CD4-positive, alpha-beta T cell (primary cell): ENCODE data around the gene RNF150. TPM values are rescaled to one million over a fixed set of nuclear protein-coding genes. Genes with fewer than 3 reads are reported as not detected.

Source experiments
- ATAC-seq: fragments of 200-7000 bp; cut with Tn5 transposase; one replicate; pipeline ENCODE4 v1.10.0; 2022; ENCODE audit warnings: mild to moderate bottlenecking; ENCODE audit not compliant: poor library complexity
- CTCF ChIA-PET: fragments of 350-600 bp; sonication (Branson Sonifier 250); formaldehyde crosslinking; loops from one replicate; lab custom pipeline; 2021; ENCODE audit warnings: antibody characterized with exemption, inconsistent platforms; lab: Charles Lee
- POLR2A ChIA-PET: fragments of 350-600 bp; sonication (Branson Sonifier 250); formaldehyde crosslinking; loops from one replicate; lab custom pipeline; 2021; ENCODE audit warnings: antibody characterized with exemption, inconsistent platforms; lab: Charles Lee
- DNase-seq, 14 experiments: peaks; one replicate each; pipeline ENCODE4 v3.0.0-alpha.2; 2013 to 2020; ENCODE audit warnings: mixed read lengths in 2 of 14
- H3K27ac ChIP-seq, 2 donors: one replicate each; pipeline versions ENCODE4 v1.5.1 to v1.7.0; 2013; ENCODE audit warnings: low read length in 2 of 2, low read depth in 1 of 2, mild to moderate bottlenecking in 1 of 2
- H3K27me3 ChIP-seq, 2 experiments: 1 replicate in 1 of 2; 2 replicates in 1 of 2; pipeline versions ENCODE4 v1.6.1 to v1.7.0; 2013; ENCODE audit warnings: low read length in 2 of 2, control low read depth in 1 of 2, mild to moderate bottlenecking in 1 of 2, moderate library complexity in 1 of 2; ENCODE audit not compliant: insufficient read depth in 2 of 2, control insufficient read depth in 1 of 2
- H3K36me3 ChIP-seq: one replicate; pipeline ENCODE4 v1.6.1; 2013; ENCODE audit warnings: low read length, control low read depth; ENCODE audit not compliant: insufficient read depth
- H3K4me1 ChIP-seq: one replicate; pipeline ENCODE4 v1.6.1; 2013; ENCODE audit warnings: low read length, control low read depth; ENCODE audit not compliant: insufficient read depth
- H3K4me3 ChIP-seq: one replicate; pipeline ENCODE4 v1.5.1; 2013; ENCODE audit warnings: mild to moderate bottlenecking, low read length, moderate library complexity
- H3K9me3 ChIP-seq, 2 experiments: 1 replicate in 1 of 2; 2 replicates in 1 of 2; pipeline versions ENCODE4 v1.6.1 to v1.7.0; 2013; ENCODE audit warnings: low read length in 2 of 2, mild to moderate bottlenecking in 2 of 2, control low read depth in 1 of 2, moderate library complexity in 1 of 2; ENCODE audit not compliant: control insufficient read depth in 1 of 2, insufficient read depth in 1 of 2
- H3K27ac Mint-ChIP-seq: one replicate; pipeline ENCODE4 v1.8.0; 2020; ENCODE audit warnings: mixed read lengths
- H3K27me3 Mint-ChIP-seq: one replicate; pipeline ENCODE4 v1.8.0; 2021; ENCODE audit warnings: mixed read lengths
- H3K36me3 Mint-ChIP-seq: one replicate; pipeline ENCODE4 v1.8.0; 2021; ENCODE audit warnings: low read depth, mixed read lengths
- H3K4me1 Mint-ChIP-seq: one replicate; pipeline ENCODE4 v1.8.0; 2021; ENCODE audit warnings: low read depth, mixed read lengths
- H3K4me3 Mint-ChIP-seq: one replicate; pipeline ENCODE4 v1.8.0; 2020; ENCODE audit warnings: mild to moderate bottlenecking, mixed read lengths
- H3K9me3 Mint-ChIP-seq: one replicate; pipeline ENCODE4 v1.8.0; 2020; ENCODE audit warnings: mixed read lengths
- intact Hi-C, 2 experiments: fragments of 100-400 bp; cut with DNase I in 1 of 2; cut with micrococcal nuclease in 1 of 2; formaldehyde crosslinking; loops; one replicate each; pipeline versions ENCODE4 v1.15.1 to v1.9.0; 2023 to 2025; cut with DNase I, micrococcal nuclease
- total RNA-seq, 174 experiments: library from RNA in 2 of 174; stranded (reverse) in 2 of 174; gene quantifications; one replicate each; pipeline ENCODE4 v1.2.3 and lab custom pipeline; 2021 to 2026
- TF ChIP-seq, protein P1 (sequence below): fragments of 200-600 bp; IDR thresholded peaks from one replicate; pipeline ENCODE4 v1.8.0; 2022; ENCODE audit warnings: antibody characterized with exemption, mild to moderate bottlenecking

The RNF150 gene
- total RNA-seq, 2 experiments from 2014 or later = not detected

DNA sequence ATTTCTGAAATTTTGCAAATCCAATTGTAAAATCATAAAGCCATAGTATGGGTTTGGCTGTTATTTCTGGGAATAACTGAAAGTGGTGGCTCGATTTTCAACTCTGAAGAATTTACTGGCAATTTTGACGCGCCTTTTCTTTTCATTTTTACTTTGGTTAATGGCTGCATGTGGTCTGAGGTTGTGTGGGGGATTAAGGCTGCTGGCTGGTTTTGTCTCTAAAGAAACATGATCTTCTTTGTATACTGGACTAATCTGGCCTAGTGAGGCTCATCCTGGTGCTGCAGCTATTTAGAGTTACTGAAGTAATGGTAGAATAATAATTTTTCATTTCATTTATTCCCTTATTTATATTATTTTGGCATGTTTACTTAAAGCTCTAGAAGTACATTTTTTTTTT, 164.0 kb downstream of the RNF150 start:
- Mint-ChIP-seq H3K4me1 (no peaks in the 10 kb centered on the region), H3K36me3 (no peaks in the 10 kb centered on the region), H3K9me3 (no peaks in the 10 kb centered on the region), H3K27me3 (peaks cover 10% of the 10 kb centered on the region), H3K4me3 (no peak overlapping the region), H3K27ac (no peak overlapping the region)
- CTCF ChIA-PET = no interaction called here
- TF ChIP-seq, protein P1, sequence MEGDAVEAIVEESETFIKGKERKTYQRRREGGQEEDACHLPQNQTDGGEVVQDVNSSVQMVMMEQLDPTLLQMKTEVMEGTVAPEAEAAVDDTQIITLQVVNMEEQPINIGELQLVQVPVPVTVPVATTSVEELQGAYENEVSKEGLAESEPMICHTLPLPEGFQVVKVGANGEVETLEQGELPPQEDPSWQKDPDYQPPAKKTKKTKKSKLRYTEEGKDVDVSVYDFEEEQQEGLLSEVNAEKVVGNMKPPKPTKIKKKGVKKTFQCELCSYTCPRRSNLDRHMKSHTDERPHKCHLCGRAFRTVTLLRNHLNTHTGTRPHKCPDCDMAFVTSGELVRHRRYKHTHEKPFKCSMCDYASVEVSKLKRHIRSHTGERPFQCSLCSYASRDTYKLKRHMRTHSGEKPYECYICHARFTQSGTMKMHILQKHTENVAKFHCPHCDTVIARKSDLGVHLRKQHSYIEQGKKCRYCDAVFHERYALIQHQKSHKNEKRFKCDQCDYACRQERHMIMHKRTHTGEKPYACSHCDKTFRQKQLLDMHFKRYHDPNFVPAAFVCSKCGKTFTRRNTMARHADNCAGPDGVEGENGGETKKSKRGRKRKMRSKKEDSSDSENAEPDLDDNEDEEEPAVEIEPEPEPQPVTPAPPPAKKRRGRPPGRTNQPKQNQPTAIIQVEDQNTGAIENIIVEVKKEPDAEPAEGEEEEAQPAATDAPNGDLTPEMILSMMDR = no peak
- DNase-seq (no peak), ATAC-seq (no peak)
- H3K36me3 ChIP-seq = no peaks in the 10 kb centered on the region
- intact Hi-C loops = no loop called here
- no peaks in the 10 kb centered on the region for H3K4me1 ChIP-seq
- no peaks in the 10 kb centered on the region for H3K9me3 ChIP-seq
- H3K4me3 ChIP-seq = no peak overlapping the region
- H3K27me3 ChIP-seq = no peaks in the 10 kb centered on the region
- no peak overlapping the region for H3K27ac ChIP-seq
- POLR2A ChIA-PET = interaction anchor here (0.7 kb wide), 1 partner anchor 23 kb away, joined by 3 read pairs; no protein-coding TSS in a partner anchor

DNA sequence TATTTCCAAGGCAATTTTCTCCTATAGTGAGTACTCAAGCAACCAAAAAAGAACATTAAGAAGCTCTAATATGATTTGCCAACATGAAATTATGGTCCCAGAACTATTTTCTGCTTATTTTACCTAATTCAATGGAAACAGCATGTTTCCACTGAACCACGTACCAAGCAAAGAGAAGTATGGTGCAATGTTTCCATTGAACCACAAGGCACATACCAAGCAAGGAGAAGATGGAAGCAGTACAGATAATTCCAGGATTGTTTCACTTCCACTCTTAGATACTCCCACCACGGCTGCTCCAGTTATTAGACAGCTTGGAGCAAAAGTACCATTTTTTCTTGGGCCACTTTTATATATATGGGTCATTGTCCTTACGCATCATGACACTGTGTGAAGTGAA, 164.9 kb downstream of the RNF150 start:
- H3K4me1 ChIP-seq = no peaks in the 10 kb centered on the region
- H3K9me3 ChIP-seq = no peaks in the 10 kb centered on the region
- no peak for DNase-seq
- H3K36me3 ChIP-seq = no peaks in the 10 kb centered on the region
- Mint-ChIP-seq H3K4me1 (no peaks in the 10 kb centered on the region), H3K4me3 (no peak overlapping the region), H3K9me3 (no peaks in the 10 kb centered on the region), H3K36me3 (no peaks in the 10 kb centered on the region), H3K27me3 (peaks cover 10% of the 10 kb centered on the region), H3K27ac (no peak overlapping the region)
- H3K27ac ChIP-seq = no peak overlapping the region
- H3K27me3 ChIP-seq = no peaks in the 10 kb centered on the region
- intact Hi-C loops = no loop called here
- CTCF ChIA-PET = no interaction called here
- no peak for ATAC-seq
- H3K4me3 ChIP-seq = no peak overlapping the region
- TF ChIP-seq, protein P1 = no peak
- POLR2A ChIA-PET = no interaction called here

DNA sequence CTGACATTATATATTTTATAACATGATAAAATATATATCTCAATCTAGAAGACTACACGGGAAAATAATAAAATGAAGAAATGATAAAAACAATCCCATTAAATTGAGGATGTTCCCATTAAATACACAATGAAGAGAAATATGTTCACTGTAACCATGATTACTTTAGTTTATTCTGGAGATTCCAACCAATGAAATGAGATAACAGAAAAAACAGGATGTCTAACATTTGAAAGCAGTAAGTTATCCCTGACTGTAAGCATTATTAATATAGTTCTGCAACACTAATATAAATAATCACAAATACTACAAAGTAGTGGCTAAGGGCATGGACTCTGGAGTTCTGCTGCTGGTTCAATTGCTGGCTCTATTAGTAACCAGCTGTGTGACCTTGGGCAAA, 169.4 kb downstream of the RNF150 start:
- no peak overlapping the region for H3K4me3 ChIP-seq
- H3K9me3 ChIP-seq = no peaks in the 10 kb centered on the region
- Mint-ChIP-seq H3K4me3 (no peak overlapping the region), H3K27me3 (no peaks in the 10 kb centered on the region), H3K36me3 (no peaks in the 10 kb centered on the region), H3K4me1 (no peaks in the 10 kb centered on the region), H3K27ac (no peak overlapping the region), H3K9me3 (no peaks in the 10 kb centered on the region)
- CTCF ChIA-PET = no interaction called here
- POLR2A ChIA-PET = no interaction called here
- DNase-seq (no peak), ATAC-seq (no peak)
- H3K27ac ChIP-seq = no peak overlapping the region
- H3K27me3 ChIP-seq = no peaks in the 10 kb centered on the region
- intact Hi-C loops = no loop called here
- TF ChIP-seq, protein P1 = no peak
- H3K4me1 ChIP-seq = no peaks in the 10 kb centered on the region
- no peaks in the 10 kb centered on the region for H3K36me3 ChIP-seq
